ENCODE results near the gene IDH3G. TPM values are rescaled to one million over a fixed set of nuclear protein-coding genes. Genes with fewer than 3 reads are reported as not detected.

IDH3G gene
- total and polyA plus RNA-seq, 2 of the 8 experiments (the other 6 are each of a cell fraction or from before 2014, with no cell fraction given): 39.4 to 66.7 TPM

GRCh38 chrX:153818571-153819383, 24.6 kb upstream of the IDH3G start (continued):
- TF ChIP-seq CEBPB (IDR thresholded peaks at IDR 0.05; ENCODE audit: low read depth, low read length) (no peak), KDM4A (IDR thresholded peaks at IDR 0.05; ENCODE audit: low read depth, low read length, severe bottlenecking) (no peak), POLR2AphosphoS5 (IDR thresholded peaks at IDR 0.05; ENCODE audit: low read depth, low read length) (peak; percentile 35; the same call in 1 of the 2 replicates), NRF1 (IDR thresholded peaks at IDR 0.05; ENCODE audit: low read depth, low read length) (no peak), BCL11A (IDR thresholded peaks at IDR 0.05; ENCODE audit: low read depth in 2 of 2, low read length in 2 of 2) (no peak), ZNF274 (IDR thresholded peaks at IDR 0.05; ENCODE audit: borderline replicate concordance, extremely low read depth, low read length) (no peak), POLR2A (IDR thresholded peaks at IDR 0.05; ENCODE audit: control extremely low read depth in 1 of 2, low read depth in 2 of 2, low read length in 2 of 2) (peak in 1 of 2 experiments; percentile 64; a peak in 2 of 3 replicates), CHD1 (IDR thresholded peaks at IDR 0.05; ENCODE audit: low read depth, low read length) (no peak), FOSL1 (IDR thresholded peaks at IDR 0.05; ENCODE audit: insufficient read depth, low read depth, low read length) (no peak), SUZ12 (IDR thresholded peaks at IDR 0.05; ENCODE audit: low read length) (no peak), SP2 (IDR thresholded peaks at IDR 0.05; ENCODE audit: low read length) (no peak), CBX8 (IDR thresholded peaks at IDR 0.05; ENCODE audit: borderline replicate concordance, low read depth, low read length) (no peak), SP4 (IDR thresholded peaks at IDR 0.05; ENCODE audit: low read length) (no peak), BACH1 (IDR thresholded peaks at IDR 0.05; ENCODE audit: low read length) (no peak), RAD21 (IDR thresholded peaks at IDR 0.05 in 1 of 2, conservative IDR thresholded peaks at IDR 0.05 in 1 of 2; ENCODE audit: low read depth in 2 of 2, low read length in 2 of 2) (no peak), E2F6 (IDR thresholded peaks at IDR 0.05) (no peak), RBBP5 (IDR thresholded peaks at IDR 0.05; ENCODE audit: borderline replicate concordance, low read depth, low read length) (0 out of 2 replicates have a peak, but pooled peaks have one; percentile 18), POU5F1 (IDR thresholded peaks at IDR 0.05; ENCODE audit: low read depth, low read length) (no peak), ATF3 (IDR thresholded peaks at IDR 0.05; ENCODE audit: insufficient read depth, low read depth, low read length) (no peak), SRF (IDR thresholded peaks at IDR 0.05; ENCODE audit: low read depth, low read length) (no peak), JUND (IDR thresholded peaks at IDR 0.05; ENCODE audit: low read length) (no peak), HDAC6 (IDR thresholded peaks at IDR 0.05; ENCODE audit: low read depth, low read length) (no peak), GTF2F1 (IDR thresholded peaks at IDR 0.05; ENCODE audit: borderline replicate concordance, low read depth, low read length) (no peak), SIRT6 (IDR thresholded peaks at IDR 0.05; ENCODE audit: low read length) (no peak)

Measured in H1 (cell line).